ENCODE data around the gene LRIT2.

GRCh38 chr10:84221916-84222315, 3.4 kb downstream of the LRIT2 start:
- TF ChIP-seq POLR2A (IDR thresholded peaks at IDR 0.05) (no peak), POLR2AphosphoS5 (IDR thresholded peaks at IDR 0.05) (no peak)
- TF ChIP-seq, protein P1, sequence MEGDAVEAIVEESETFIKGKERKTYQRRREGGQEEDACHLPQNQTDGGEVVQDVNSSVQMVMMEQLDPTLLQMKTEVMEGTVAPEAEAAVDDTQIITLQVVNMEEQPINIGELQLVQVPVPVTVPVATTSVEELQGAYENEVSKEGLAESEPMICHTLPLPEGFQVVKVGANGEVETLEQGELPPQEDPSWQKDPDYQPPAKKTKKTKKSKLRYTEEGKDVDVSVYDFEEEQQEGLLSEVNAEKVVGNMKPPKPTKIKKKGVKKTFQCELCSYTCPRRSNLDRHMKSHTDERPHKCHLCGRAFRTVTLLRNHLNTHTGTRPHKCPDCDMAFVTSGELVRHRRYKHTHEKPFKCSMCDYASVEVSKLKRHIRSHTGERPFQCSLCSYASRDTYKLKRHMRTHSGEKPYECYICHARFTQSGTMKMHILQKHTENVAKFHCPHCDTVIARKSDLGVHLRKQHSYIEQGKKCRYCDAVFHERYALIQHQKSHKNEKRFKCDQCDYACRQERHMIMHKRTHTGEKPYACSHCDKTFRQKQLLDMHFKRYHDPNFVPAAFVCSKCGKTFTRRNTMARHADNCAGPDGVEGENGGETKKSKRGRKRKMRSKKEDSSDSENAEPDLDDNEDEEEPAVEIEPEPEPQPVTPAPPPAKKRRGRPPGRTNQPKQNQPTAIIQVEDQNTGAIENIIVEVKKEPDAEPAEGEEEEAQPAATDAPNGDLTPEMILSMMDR (IDR thresholded peaks at IDR 0.05): no peak

Data from prostate gland (tissue), 2 donors.